Hepatic stellate cell (primary cell): ENCODE results near the gene GTPBP6.
A peak's percentile ranks its signal among the peaks of the same experiment; 100 is the strongest.

Source experiments
- DNase-seq: peaks from one replicate; pipeline ENCODE4 v3.0.0; 2011; ENCODE audit warnings: low spot score

GTPBP6 gene, protein sequence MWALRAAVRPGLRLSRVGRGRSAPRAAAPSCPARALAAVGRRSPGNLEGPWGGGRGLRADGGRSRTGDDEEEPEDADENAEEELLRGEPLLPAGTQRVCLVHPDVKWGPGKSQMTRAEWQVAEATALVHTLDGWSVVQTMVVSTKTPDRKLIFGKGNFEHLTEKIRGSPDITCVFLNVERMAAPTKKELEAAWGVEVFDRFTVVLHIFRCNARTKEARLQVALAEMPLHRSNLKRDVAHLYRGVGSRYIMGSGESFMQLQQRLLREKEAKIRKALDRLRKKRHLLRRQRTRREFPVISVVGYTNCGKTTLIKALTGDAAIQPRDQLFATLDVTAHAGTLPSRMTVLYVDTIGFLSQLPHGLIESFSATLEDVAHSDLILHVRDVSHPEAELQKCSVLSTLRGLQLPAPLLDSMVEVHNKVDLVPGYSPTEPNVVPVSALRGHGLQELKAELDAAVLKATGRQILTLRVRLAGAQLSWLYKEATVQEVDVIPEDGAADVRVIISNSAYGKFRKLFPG

DNA sequence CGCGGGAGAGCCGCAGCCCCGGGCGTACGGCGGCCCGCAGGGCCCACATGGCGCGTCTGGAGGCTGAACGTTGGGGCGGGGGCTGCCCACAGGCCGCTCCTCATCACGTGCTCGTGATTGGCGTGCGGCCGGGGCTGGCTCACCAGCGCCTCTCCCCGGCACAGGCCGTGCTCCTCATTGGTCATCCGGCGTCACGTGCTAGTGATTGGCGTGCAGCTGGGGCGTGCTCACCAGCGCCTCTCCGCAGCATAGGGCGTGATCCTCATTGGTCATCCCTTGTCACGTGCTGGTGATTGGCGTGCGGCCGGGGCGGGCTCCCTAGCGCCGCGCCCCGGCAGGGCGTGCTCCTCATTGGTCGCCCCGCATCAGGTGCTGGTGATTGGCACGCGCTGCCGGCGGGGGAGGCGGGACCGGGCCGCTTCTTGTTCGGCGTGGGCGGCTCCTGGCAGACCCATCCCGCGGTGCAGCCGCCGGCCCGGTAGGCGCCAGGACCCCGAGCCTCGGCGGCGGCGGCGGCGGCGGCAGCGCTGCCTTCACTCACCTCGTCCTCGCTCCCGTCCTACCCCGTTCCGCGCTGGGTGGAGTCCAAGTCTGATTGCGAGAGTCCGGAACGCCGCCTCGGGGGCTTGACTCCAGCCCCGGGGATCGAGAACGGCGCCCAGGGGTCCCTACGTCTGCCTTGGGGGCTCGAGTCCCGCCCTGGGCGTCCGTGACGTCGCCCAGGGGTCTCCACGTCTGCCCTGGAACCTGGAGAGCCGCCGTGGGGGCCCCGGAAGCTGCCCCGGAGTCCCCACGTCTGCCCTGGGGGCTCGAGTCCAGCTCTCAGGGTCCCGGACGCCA, at the start of gene GTPBP6:
Gene GTPBP6 (minus strand): TSS at position 58 of the 840 bp plus-strand sequence. CDS start 9 bp downstream, at position 49.
- peak; percentile 100 for DNase-seq

DNA sequence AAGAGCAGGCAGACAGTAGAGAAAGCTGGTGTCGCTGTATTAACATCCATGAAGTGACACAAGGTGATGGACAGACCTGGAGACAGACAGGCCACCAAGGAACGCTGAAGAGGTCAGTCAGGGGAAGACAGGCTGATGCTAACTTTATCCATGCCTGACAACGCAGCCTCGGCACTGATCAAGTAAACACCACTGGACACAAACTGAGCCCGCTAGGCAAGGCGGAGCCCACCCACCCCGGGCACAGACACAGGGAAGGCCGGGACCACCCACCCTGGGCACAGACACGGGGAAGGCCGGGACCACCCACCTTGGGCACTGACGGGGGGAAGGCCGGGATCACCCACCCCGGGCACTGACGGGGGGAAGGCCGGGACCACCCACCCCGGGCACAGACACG, 49.3 kb upstream of the GTPBP6 start:
- DNase-seq = no peak

DNA sequence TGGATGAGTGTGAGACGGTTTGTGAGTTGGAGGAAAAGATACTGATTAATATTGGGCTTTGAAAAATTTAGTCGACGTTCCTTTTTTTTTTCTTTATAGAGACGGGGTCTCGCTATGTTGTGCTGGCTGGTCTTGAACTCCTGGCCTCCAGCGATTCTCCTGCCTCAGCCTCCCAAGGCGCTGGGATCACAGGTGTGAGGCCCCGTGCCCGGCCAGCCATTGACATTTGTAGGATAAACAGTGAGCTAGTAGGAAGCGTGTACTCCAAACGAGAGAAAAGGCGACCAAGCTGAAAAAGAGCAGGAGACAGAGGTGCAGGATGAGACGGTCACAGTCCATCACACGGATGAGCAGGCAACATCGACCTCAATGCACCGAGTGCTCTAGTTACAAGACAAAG, 48.8 kb upstream of the GTPBP6 start:
- no peak for DNase-seq

DNA sequence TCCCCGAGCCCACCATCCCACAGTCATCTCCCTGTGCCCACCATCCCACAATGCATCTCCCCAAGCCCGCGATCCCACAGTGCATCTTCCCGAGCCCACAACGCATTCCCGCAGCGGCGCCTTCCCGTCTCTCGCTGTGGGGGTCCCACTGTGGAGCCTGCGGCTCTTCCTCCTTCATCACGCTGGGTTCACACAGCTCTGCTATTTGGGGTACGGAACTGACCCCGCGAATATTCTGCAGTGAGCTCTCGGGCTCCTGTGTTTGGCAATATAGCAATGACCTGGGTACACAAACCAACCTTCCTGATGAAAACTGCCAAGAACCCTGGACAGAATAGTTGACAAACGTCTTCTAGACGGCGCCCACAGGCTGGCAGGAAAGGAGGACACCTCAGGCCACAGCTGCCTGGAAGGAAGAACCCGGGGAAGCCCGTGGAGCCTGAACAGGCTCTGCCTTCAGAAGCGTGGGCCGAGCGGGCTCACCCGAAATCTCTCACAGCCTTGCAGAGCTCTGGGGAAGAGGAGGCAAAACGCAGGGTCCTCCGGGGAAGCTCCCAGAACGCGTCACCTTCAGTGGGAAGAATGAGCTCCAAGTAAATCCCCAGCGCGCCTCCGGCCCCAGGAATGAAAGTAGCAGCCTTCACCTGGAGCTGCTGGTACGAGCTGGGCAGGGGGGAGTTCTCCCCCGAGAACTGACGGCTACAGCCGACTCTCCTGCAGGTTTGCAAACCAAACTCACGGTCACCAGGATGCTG, 45.2 kb upstream of the GTPBP6 start:
- DNase-seq = no peak

DNA sequence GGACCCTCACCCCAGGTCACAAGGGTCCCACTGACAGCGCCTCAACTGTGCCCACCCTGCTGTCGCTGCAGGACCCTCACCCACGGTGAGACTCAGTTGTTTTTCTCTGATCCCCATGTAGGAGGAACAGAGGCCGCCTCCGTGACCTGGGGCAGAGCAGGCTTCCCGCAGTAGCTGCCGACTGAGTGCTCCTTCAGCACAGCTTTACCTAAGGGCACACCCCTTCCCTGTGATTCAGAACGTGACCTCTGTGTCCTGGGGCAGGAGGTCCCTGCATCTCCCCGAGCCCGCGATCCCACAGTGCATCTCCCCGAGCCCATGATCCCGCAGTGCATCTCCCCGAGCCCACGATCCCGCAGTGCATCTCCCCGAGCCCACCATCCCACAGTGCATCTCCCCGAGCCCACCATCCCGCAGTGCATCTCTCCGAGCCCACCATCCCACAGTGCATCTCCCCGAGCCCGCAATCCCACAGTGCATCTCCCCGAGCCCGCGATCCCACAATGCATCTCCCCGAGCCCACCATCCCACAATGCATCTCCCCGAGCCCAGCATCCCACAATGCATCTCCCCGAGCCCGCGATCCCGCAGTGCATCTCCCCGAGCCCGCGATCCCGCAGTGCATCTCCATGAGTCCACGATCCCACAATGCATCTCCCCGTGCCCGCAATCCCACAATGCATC, 44.5 kb upstream of the GTPBP6 start:
- no peak for DNase-seq

DNA sequence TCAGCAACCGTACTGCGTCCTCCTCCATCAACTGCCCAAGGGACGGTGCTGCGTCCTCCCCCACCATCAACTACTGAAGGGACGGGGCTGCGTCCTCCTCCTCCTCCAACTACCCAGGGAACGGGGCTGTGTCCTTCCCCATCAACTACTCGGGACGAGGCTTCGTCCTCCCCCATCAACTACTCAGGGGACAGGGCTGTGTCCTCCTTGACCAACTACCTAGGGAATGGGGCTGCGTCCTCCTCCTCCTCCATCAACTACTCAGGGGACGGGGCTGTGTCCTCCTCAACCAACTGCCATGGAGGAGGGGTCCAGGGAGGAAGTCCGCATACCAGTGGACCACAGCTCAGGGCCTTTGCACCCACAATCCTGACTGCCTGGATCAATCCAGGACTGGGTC, 43.8 kb upstream of the GTPBP6 start:
- DNase-seq = no peak

DNA sequence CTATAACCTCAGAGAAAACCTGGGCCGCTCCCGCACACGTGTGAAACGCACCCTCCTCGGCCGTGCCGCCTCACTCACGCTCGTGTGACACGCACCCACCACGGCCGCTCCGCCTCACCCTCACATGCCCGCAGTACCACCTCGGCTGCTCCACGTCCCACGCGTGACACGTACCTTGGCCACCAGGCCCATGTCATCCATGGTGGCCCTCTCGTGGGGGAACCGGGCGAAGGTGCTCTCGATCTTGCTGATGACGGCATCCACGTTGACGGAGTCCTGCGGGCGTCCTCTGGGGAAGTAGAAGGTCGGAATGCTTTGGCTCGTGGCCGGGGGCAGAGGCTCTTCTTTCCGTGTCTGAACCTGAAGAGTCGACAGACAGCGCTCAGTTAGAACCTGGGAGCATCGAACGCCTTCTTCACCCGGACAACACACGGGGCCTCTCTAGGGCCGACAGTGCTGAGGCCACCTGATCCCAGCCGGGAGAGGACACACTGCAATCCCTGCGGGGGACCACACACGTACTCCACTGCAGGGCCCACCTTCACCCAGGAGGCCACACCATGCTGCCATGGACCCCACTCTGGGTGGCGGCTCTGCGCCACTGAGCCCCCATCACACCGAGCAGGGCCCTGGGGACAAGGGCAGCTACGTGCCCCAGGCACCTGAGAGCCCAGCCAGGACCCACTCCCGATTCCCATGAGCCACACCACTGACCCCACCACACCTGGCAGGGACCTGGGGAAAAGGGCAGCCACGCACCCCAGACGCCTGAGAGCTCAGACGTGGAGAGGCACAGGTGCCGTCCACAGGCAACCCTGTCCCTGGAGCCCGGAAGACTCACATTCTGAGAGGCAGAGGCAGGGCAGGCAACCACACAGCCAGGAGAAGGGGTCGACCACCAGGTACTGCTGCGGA, 42.9 kb upstream of the GTPBP6 start:
- DNase-seq = no peak

DNA sequence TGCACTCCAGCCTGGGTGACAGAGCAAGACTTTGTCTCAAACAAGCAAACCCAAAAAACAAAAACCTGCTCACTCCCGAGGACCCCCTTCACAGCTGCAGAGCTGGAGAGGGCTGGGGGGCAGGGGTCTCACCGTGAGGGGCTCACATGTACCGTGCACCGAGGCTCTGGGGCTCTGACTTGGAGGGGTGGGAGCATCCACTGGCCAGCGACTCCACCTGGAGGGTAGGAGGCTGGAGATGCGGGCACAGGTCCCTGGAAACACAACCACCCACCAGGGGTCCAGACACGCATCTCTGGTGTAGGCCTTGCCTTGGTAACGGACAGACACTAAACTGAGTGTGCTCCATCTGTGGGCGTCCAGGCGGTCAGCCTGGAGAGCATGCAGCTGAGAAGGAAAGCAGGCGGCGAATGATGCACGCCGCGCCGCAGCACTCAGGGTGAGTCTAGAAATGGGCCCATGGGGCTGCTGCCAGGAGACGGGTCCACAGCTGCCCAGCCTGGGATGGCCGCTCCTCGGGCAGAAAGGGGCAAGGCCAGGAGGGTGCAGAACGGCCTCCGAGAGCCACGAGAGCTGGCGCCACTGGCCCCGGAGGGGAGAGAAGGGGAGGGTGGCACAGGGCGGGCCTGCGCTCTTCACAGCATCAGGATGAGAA, 42.0 kb upstream of the GTPBP6 start:
- DNase-seq = no peak

DNA sequence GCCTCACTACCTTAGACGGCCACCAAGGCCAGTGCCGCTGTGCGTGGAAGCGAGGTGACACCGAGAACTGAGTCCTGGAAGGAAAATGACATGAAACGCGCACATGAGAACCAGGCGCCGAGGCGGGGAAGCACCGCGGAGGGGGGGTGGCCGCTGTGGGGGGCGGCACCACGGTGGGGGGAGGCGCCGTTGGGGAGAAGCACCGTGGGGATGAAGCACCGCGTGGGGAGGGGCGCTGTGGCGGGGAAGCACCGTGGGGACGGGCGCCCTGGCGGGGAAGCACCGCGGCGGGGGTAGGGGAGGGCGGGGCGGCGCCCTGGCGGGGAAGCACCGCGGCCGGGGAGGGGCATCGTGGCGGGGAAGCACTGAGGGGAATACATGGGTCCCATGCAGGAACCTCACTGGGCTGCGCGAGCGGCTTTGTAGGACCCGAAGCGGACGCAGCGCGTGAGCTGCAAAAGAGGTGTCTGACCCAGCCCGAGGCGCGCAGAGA, 40.1 kb upstream of the GTPBP6 start:
- DNase-seq = no peak

DNA sequence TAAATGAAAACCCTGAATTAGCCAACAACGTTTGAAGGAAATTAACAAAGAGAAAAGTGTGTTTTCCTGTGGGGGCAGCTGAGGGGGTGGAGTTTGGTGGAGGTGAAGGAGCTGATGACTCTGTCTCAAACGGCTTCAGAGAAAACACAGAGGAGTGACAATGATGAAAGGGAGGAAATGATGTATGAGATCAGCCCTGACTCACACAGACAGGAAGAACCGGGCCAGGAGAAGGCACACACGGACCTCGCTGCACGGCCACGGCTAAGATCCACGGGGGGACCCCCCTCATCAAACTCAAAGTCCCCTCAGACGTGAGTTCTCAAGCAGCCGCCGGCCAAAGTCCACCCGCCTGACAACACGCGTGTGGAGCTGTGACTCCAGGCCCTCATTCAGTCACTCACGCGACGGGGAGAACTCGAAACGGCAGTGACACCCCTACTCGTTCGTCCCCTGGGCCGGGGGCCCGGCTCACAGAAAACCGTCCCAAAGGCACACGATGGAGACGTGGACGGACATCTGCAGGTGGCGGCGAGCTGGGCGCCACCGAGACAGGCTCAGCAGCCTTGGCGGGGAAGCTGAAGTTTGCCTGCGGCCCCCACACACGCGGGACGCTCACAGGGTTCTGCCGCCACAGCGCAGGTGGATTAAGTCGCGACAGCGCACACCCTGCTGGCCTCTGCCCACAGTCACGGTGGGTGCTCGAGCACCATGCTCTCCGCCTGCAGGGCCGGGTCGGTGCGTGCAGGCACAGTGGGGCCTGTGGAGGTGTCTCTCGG, 39.3 kb upstream of the GTPBP6 start:
- DNase-seq = no peak

DNA sequence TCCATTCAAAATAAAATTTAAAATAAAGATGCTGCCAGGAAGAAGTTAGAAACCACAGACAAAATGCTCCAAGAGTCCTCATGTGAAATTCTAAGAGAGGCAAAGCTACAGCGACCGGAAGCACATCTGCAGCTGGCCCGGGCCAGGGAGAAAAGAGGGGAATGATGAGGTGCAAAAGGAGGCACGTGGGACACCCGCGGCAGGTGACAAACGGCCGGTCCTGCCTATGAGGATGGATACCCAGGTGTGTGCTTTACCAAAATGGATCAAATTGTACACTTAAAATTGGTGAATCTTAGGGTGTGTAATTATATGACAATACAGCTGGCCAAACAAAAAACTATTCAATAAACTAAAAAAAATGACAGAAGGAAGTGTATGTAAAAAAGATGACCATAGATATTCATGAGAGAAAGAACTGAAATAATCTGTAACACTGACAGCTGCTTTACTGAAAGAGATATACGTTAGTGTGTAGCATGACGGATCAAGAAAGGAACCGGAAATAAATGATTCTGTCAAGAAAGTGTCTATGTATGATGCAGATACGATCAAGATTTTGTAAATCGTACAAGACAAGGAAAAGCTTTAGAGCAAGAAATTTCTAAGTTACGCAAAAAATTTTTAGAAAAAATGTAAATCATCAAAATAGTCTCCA, 38.6 kb upstream of the GTPBP6 start:
- no peak for DNase-seq

DNA sequence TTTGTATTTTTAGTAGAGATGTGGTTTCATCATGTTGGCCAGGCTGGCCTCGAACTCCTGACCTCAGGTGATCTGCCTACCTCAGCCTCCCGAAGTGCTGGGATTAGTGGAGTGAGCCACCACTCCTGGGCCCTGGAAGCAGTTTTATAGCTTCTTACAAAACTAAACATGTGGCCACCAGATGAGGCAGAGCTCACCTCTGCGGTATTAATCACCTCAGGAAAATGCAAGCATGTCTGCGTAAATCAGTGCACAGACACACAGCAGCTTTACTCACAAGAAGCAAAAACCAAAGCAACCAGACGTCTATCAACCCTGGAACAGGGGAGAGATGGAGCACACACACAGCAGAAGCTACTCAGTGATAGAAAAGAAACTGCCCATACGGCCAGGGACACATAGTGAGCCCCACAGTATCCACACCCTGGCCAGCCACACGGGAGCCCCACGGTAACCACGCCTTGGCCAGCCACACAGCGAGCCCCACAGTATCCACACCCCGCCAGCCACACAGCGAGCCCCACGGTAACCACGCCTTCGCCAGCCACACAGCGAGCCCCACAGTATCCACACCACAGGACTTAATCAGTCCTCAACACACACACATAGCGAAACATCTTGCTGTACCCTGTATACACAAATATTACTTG, 37.9 kb upstream of the GTPBP6 start:
- DNase-seq = no peak

DNA sequence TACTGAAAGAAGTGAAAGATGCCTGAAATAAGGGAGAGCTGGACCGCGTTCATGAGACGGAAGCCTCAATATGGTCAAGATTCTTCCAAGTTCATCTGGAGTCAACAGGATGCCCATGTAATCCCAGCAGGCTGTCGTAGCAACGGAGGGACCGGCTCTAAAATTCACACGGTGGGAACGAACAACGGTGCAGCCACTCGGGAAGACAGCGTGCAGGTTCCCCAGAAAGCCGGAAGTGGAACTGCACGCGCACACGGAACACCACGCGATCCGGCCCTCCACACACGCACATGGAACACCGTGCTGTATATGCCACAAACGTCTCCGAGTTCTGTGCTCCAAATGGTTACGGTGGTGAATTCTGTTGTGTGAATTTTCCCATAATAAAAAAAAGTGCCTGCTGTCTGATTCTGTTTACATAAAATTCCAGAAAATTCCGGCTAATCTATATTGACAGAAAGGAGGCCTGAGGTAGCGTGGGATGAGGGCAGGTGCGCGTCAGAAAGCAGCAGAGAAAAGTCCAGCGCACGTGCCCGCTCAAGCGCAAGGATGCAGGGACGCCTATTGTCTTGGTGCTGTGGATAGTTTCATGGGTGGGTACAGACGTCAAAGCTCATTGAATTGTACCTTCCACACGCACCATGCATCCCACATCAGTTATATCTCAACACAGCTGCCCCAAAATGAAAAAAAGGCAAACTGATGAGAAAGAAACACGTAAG, 36.9 kb upstream of the GTPBP6 start:
- DNase-seq = no peak

DNA sequence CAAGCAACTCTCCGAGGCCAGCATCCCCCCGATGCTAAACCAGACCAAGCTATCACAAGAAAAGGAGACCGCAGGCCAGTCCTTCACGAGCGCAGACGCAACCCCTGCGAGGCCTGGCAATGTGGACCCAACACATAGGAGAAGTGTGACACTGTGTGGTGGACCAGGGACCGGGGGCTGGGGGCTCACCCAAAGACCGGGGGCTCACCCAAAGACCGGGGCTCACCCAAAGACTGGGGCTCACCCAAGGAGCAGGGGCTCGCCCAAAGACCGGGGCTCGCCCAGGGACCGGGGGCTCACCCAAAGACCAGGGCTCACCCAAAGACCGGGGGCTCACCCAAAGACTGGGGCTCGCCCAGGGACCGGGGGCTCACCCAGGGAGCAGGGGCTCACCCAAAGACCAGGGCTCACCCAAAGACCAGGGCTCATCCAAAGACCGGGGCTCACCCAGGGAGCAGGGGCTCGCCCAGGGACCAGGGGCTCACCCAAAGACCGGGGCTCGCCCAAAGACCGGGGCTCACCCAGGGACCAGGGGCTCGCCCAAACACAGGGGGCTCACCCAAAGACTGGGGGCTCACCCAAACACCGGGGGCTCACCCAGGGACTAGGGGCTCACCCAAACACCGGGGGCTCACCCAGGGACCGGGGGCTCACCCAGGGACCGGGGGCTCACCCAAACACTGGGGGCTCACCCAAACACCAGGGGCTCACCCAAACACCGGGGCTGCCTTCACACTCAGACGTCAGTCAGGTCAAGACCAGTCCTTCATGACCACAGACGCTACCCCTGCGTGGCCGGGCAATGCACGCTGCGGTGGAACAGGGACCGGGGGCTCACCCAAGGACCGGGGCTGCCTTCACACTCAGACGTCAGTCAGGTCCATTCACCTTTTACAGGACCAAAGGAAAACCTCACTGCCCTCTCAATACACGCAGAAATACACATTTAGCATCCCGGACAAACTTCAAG, 35.3 kb upstream of the GTPBP6 start:
- no peak for DNase-seq

DNA sequence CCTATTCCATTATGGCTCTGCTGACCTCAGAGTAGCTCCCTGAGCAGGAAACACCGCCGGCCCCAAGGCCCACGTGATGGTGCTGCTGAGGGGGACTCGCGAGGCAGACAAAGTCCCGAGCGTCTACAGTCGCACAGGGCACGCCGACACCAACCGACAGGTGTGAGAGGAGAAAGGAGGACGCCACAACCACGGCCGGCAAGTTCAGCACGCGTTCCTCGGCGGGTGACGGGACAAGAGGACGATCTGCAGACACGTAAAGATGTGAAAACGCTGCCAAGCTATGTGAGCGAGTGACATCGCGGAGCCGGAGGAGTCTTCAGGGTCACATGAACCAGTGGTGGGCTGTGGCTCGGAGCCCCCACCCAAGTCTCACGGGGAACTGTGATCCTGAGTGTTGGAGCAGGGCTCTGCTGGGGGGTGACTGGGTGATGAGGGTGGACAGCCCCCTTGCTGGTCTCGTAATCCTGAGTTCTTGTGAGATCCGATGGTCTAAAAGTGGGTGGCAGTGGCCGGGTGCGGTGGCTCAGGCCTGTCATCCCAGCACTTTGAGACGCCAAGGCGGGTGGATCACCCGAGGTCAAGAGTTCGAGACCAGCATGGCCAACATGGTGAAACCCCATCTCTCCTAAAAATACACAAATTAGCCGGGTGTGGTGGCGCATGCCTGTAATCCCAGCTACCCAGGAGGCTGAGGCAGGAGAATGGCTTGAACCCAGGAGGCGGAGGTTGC, 34.2 kb upstream of the GTPBP6 start:
- no peak for DNase-seq
